Progenitor cell of endocrine pancreas (in vitro differentiated cells): ENCODE data around the gene MAGI1. TPM values are rescaled to one million over a fixed set of nuclear protein-coding genes. Genes with fewer than 3 reads are reported as not detected.

Experiments
- DNase-seq: peaks from one replicate; pipeline ENCODE4 v3.0.0; 2021; ENCODE audit warnings: low spot score; ENCODE audit not compliant: unreplicated experiment
- H3K27ac Mint-ChIP-seq: 2 replicates; pipeline ENCODE4 v1.8.0; 2021; ENCODE audit warnings: mild to moderate bottlenecking, moderate library complexity, mixed read lengths
- H3K27me3 Mint-ChIP-seq: 2 replicates; pipeline ENCODE4 v1.8.0; 2021; ENCODE audit warnings: mixed read lengths
- H3K36me3 Mint-ChIP-seq: 2 replicates; pipeline ENCODE4 v1.8.0; 2022; ENCODE audit warnings: mixed read lengths; ENCODE audit not compliant: insufficient read depth
- H3K4me1 Mint-ChIP-seq: 2 replicates; pipeline ENCODE4 v1.8.0; 2021; ENCODE audit warnings: low read depth, mixed read lengths
- H3K4me3 Mint-ChIP-seq: 2 replicates; pipeline ENCODE4 v1.8.0; 2021; ENCODE audit warnings: low read depth, mild to moderate bottlenecking, moderate library complexity, mixed read lengths
- H3K9me3 Mint-ChIP-seq: 2 replicates; pipeline ENCODE4 v1.8.0; 2021; ENCODE audit warnings: low read depth, mixed read lengths
- total RNA-seq: library from RNA; stranded (reverse); gene quantifications from 2 replicates; pipeline ENCODE4 v1.2.1, GENCODE V29; 2021
- TF ChIP-seq, protein P1 (sequence below): fragments of 200-600 bp; sonication (generic); IDR thresholded peaks from one replicate; pipeline ENCODE4 v1.5.0; 2021; ENCODE audit warnings: antibody characterized with exemption, mild to moderate bottlenecking; ENCODE audit not compliant: unreplicated experiment

Gene MAGI1
- total RNA-seq, 1 donor from 2014 or later: 142 TPM

GRCh38 chr3:65575376-65575840, 463.3 kb downstream of the MAGI1 start:
- TF ChIP-seq, protein P1, sequence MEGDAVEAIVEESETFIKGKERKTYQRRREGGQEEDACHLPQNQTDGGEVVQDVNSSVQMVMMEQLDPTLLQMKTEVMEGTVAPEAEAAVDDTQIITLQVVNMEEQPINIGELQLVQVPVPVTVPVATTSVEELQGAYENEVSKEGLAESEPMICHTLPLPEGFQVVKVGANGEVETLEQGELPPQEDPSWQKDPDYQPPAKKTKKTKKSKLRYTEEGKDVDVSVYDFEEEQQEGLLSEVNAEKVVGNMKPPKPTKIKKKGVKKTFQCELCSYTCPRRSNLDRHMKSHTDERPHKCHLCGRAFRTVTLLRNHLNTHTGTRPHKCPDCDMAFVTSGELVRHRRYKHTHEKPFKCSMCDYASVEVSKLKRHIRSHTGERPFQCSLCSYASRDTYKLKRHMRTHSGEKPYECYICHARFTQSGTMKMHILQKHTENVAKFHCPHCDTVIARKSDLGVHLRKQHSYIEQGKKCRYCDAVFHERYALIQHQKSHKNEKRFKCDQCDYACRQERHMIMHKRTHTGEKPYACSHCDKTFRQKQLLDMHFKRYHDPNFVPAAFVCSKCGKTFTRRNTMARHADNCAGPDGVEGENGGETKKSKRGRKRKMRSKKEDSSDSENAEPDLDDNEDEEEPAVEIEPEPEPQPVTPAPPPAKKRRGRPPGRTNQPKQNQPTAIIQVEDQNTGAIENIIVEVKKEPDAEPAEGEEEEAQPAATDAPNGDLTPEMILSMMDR: no peak
- no peak overlapping the region for H3K4me3 Mint-ChIP-seq
- DNase-seq: no peak
- H3K36me3 Mint-ChIP-seq: peaks cover 6% of the 10 kb centered on the region
- no peaks in the 10 kb centered on the region for H3K27me3 Mint-ChIP-seq
- peaks cover 10% of the 10 kb centered on the region for H3K9me3 Mint-ChIP-seq
- no peak overlapping the region for H3K27ac Mint-ChIP-seq
- H3K4me1 Mint-ChIP-seq: peaks cover 4% of the 10 kb centered on the region

DNA sequence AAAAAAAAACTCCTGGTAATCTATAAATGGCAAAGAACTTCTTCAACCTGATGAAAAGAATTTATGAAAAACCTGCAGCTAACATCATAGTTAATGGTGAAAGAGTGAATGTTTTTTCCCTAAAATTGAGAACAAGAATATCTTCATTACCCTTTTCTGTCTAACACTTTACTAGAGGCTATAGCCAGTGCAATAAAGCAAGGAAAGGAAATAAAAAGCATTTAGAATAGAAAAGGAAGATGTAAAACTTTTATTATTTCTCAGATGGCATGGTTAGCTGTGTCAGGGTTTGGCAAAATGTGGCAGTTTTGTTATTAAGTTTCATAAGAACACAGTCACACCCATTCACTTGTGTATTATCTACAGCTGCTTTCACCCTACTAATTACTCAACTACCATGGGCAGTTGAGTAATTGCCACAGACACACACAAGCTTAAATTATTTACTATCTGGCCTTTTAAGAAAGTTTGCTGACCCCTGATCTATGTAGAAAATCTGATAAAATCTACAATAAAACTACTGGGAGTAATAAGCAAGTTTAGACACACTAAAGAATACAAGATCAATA, 465.1 kb downstream of the MAGI1 start:
- TF ChIP-seq, protein P1: no peak
- peaks cover 6% of the 10 kb centered on the region for H3K36me3 Mint-ChIP-seq
- no peak overlapping the region for H3K4me3 Mint-ChIP-seq
- H3K4me1 Mint-ChIP-seq: peaks cover 2% of the 10 kb centered on the region
- H3K9me3 Mint-ChIP-seq: peaks cover 10% of the 10 kb centered on the region
- no peak overlapping the region for H3K27ac Mint-ChIP-seq
- DNase-seq: no peak
- H3K27me3 Mint-ChIP-seq: no peaks in the 10 kb centered on the region

DNA sequence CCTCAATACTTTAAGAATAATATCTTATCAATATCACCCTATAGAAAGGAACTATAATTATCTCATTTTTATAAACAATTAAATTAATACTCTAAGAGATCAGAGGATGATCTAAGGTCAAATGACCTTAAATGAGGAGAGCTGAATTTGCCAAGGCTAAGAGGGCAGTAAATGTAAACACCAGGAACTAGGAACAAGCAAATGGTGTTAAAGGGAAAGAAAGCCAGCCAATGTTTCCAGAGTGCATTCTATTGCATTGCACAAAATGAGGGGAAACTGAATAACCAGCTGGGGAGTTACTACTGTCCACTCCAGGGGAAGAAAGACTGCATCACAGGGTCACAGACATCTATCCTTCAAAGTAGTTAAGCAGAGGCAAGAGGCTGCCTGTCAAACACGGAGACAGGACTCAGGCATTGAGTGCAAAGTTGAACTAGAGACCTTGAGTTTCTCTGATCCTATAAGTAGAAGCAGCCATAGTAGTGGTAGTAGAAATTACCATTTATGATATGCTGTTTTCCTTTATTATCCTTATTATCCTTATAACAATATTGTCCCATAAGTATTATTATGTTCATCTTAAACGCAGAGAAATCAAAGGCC, 466.4 kb downstream of the MAGI1 start:
- no peak for DNase-seq
- Mint-ChIP-seq H3K27ac (no peak overlapping the region), H3K27me3 (no peaks in the 10 kb centered on the region), H3K9me3 (peaks cover 10% of the 10 kb centered on the region), H3K36me3 (peaks cover 6% of the 10 kb centered on the region), H3K4me1 (peaks cover 2% of the 10 kb centered on the region), H3K4me3 (no peak overlapping the region)
- TF ChIP-seq, protein P1: no peak

DNA sequence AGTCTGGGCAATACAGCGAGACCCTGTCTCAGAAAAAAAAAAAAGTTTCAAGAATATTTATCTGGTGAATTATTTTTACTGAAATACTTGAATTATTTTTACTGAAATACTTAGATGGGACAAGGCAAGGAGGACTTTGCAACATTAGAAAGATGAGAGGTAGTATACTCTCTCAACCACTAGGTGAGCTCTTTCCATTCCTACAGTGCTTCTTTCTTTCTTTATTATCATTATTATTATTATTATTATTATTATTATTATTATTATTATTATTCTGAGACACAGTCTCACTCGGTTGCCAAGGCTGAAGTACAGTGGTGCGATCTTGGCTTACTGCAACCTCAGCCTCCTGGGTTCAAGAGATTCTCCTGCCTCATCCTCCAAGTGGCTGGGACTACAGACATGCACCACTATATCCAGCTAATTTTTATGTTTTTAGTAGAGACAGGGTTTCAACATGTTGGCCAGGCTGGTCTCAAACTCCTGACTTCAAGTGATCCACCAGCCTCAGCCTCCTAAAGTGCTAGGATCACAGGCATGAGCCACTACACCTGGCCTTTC, 468.8 kb downstream of the MAGI1 start:
- Mint-ChIP-seq H3K4me3 (no peak overlapping the region), H3K36me3 (peaks cover 5% of the 10 kb centered on the region), H3K4me1 (peaks cover 2% of the 10 kb centered on the region), H3K27ac (no peak overlapping the region), H3K9me3 (peaks cover 9% of the 10 kb centered on the region), H3K27me3 (no peaks in the 10 kb centered on the region)
- DNase-seq: no peak
- TF ChIP-seq, protein P1: peak; percentile 42

- no peak overlapping the region for H3K4me3 Mint-ChIP-seq
- peaks cover 5% of the 10 kb centered on the region for H3K4me1 Mint-ChIP-seq
- H3K9me3 Mint-ChIP-seq: peaks cover 3% of the 10 kb centered on the region
- no peak overlapping the region for H3K27ac Mint-ChIP-seq
- no peak for DNase-seq
- H3K36me3 Mint-ChIP-seq: no peaks in the 10 kb centered on the region
- TF ChIP-seq, protein P1: no peak
- no peaks in the 10 kb centered on the region for H3K27me3 Mint-ChIP-seq
Observed at GRCh38 chr3:65569129-65569528, 469.6 kb downstream of the MAGI1 start.
